ENCODE measurements around the gene LCP2.

LCP2 gene

GRCh38 chr5:170268884-170269283, 28.7 kb downstream of the LCP2 start:
- no peak for TF ChIP-seq CTCF (conservative IDR thresholded peaks at IDR 0.05; ENCODE audit: low read length)
- no peak for DNase-seq (ENCODE audit: low read depth)
- no peak overlapping the region for H3K4me3 ChIP-seq (ENCODE audit: low read length)

GRCh38 chr5:170268153-170268689, 29.4 kb downstream of the LCP2 start:
- no peak overlapping the region for H3K4me3 ChIP-seq (ENCODE audit: low read length)
- no peak for DNase-seq (ENCODE audit: low read depth)
- TF ChIP-seq CTCF (conservative IDR thresholded peaks at IDR 0.05; ENCODE audit: low read length) = no peak

GRCh38 chr5:170267431-170268152, 30.0 kb downstream of the LCP2 start:
- peak; percentile 93 for TF ChIP-seq CTCF (conservative IDR thresholded peaks at IDR 0.05; ENCODE audit: low read length)
- peak; percentile 69 for DNase-seq (ENCODE audit: low read depth)
- H3K4me3 ChIP-seq (ENCODE audit: low read length) = no peak overlapping the region

GRCh38 chr5:170266570-170267381, 30.8 kb downstream of the LCP2 start:
- no peak overlapping the region for H3K4me3 ChIP-seq (ENCODE audit: low read length)
- DNase-seq (ENCODE audit: low read depth) = no peak
- TF ChIP-seq CTCF (conservative IDR thresholded peaks at IDR 0.05; ENCODE audit: low read length) = no peak

GRCh38 chr5:170265522-170265921, 32.1 kb downstream of the LCP2 start:
- no peak overlapping the region for H3K4me3 ChIP-seq (ENCODE audit: low read length)
- peak; percentile 16 for DNase-seq (ENCODE audit: low read depth)
- no peak for TF ChIP-seq CTCF (conservative IDR thresholded peaks at IDR 0.05; ENCODE audit: low read length)

- no peak for DNase-seq (ENCODE audit: low read depth)
- no peak overlapping the region for H3K4me3 ChIP-seq (ENCODE audit: low read length)
- TF ChIP-seq CTCF (conservative IDR thresholded peaks at IDR 0.05; ENCODE audit: low read length) = no peak
Measured at GRCh38 chr5:170263906-170264305, 33.7 kb downstream of the LCP2 start.
